HFFc6 (cell line): ENCODE data around the gene TMEM273. TPM values are rescaled to one million over a fixed set of nuclear protein-coding genes. Genes with fewer than 3 reads are reported as not detected.
A peak's percentile ranks its signal among the peaks of the same experiment; 100 is the strongest.

Source experiments
- DNase-seq: peaks from one replicate; pipeline ENCODE4 v3.0.0-alpha.2; 2018
- H3K27ac Mint-ChIP-seq: 2 replicates; pipeline ENCODE4 v1.8.0; 2020; ENCODE audit warnings: mild to moderate bottlenecking, mixed read lengths
- H3K27me3 Mint-ChIP-seq: 2 replicates; pipeline ENCODE4 v1.8.0; 2021; ENCODE audit warnings: mild to moderate bottlenecking, moderate library complexity, mixed read lengths; ENCODE audit not compliant: insufficient read depth
- H3K36me3 Mint-ChIP-seq: 2 replicates; pipeline ENCODE4 v1.8.0; 2021; ENCODE audit warnings: low read depth, mixed read lengths
- H3K4me1 Mint-ChIP-seq: 2 replicates; pipeline ENCODE4 v1.8.0; 2020; ENCODE audit warnings: low read depth, mixed read lengths
- H3K4me3 Mint-ChIP-seq: 2 replicates; pipeline ENCODE4 v1.8.0; 2020; ENCODE audit warnings: mild to moderate bottlenecking, moderate library complexity, mixed read lengths
- H3K9me3 Mint-ChIP-seq: 2 replicates; pipeline ENCODE4 v1.8.0; 2020; ENCODE audit warnings: mild to moderate bottlenecking, mixed read lengths
- total RNA-seq, 6 experiments: library from RNA; stranded (reverse); fragmentation: NEBNext Ultra II Directional; extraction: Animal tissue kit (Norgen Biotek cat#: 25700); gene quantifications; 2 replicates in 1 of 6; 3 replicates in 5 of 6; pipeline ENCODE4 v1.2.3, GENCODE V29; 2021
- TF ChIP-seq, protein P1 (sequence below): fragments of 200-600 bp; sonication (generic); IDR thresholded peaks from 2 replicates; pipeline ENCODE4 v1.5.0; 2021; ENCODE audit warnings: antibody characterized with exemption, mild to moderate bottlenecking

TMEM273 gene
- total RNA-seq, 6 experiments from 2014 or later = not detected

DNA sequence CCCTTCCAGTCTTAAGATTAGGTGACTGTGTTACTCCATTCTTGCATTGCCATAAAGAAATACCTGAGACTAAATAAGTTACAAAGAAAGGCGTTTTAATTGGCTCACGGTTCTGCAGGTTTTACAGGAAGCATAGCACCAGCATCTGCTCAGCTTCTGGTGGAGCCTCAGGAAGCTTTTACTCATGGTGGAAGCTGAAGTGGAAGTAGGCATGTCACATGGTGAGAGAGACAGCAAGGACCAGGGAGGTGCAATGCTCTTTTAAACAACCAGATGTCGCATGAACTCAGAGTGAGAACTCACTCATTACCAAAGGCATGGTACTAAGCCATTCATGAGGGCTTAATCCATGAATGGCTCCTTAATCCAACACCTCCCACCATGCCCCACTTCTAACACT, 34.0 kb upstream of the TMEM273 start:
- TF ChIP-seq, protein P1, sequence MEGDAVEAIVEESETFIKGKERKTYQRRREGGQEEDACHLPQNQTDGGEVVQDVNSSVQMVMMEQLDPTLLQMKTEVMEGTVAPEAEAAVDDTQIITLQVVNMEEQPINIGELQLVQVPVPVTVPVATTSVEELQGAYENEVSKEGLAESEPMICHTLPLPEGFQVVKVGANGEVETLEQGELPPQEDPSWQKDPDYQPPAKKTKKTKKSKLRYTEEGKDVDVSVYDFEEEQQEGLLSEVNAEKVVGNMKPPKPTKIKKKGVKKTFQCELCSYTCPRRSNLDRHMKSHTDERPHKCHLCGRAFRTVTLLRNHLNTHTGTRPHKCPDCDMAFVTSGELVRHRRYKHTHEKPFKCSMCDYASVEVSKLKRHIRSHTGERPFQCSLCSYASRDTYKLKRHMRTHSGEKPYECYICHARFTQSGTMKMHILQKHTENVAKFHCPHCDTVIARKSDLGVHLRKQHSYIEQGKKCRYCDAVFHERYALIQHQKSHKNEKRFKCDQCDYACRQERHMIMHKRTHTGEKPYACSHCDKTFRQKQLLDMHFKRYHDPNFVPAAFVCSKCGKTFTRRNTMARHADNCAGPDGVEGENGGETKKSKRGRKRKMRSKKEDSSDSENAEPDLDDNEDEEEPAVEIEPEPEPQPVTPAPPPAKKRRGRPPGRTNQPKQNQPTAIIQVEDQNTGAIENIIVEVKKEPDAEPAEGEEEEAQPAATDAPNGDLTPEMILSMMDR = no peak
- Mint-ChIP-seq H3K36me3 (no peaks in the 10 kb centered on the region), H3K27me3 (peaks cover 42% of the 10 kb centered on the region), H3K9me3 (no peaks in the 10 kb centered on the region), H3K27ac (no peak overlapping the region), H3K4me1 (peaks cover 10% of the 10 kb centered on the region), H3K4me3 (no peak overlapping the region)
- no peak for DNase-seq

DNA sequence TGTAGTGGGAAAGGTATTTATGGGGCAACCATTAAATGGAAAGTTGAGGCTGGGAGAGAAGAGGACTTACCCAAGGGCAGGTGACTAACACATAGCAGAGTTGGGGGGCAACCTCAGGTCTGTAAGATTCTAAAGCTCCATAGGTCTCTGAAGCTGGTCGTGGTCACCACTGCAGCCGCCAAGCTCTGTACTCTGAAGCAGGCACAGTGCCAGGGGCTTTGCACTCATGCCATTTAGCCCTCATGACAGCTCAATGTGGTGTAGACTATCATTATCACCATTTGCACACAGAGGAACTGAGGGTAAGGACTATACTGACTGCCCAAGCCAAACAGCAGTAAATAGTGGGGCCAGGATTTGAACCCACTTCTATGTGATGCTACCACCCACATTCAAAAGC, 32.5 kb upstream of the TMEM273 start:
- no peak for DNase-seq
- TF ChIP-seq, protein P1 = no peak
- H3K27ac Mint-ChIP-seq = no peak overlapping the region
- H3K9me3 Mint-ChIP-seq = no peaks in the 10 kb centered on the region
- H3K27me3 Mint-ChIP-seq = peaks cover 38% of the 10 kb centered on the region
- no peak overlapping the region for H3K4me3 Mint-ChIP-seq
- H3K4me1 Mint-ChIP-seq = peaks cover 10% of the 10 kb centered on the region
- no peaks in the 10 kb centered on the region for H3K36me3 Mint-ChIP-seq

- Mint-ChIP-seq H3K27me3 (peaks cover 34% of the 10 kb centered on the region), H3K4me3 (no peak overlapping the region), H3K36me3 (no peaks in the 10 kb centered on the region), H3K9me3 (no peaks in the 10 kb centered on the region), H3K27ac (no peak overlapping the region), H3K4me1 (peaks cover 10% of the 10 kb centered on the region)
- TF ChIP-seq, protein P1 = no peak
- peak; percentile 22 for DNase-seq
These were observed 31.8 kb upstream of the TMEM273 start for GRCh38 chr10:49220031-49220430.

- H3K9me3 Mint-ChIP-seq = no peaks in the 10 kb centered on the region
- no peak for DNase-seq
- no peaks in the 10 kb centered on the region for H3K36me3 Mint-ChIP-seq
- H3K27me3 Mint-ChIP-seq = peaks cover 34% of the 10 kb centered on the region
- no peak overlapping the region for H3K27ac Mint-ChIP-seq
- peaks cover 10% of the 10 kb centered on the region for H3K4me1 Mint-ChIP-seq
- no peak overlapping the region for H3K4me3 Mint-ChIP-seq
- TF ChIP-seq, protein P1 = no peak
These were observed 31.1 kb upstream of the TMEM273 start for GRCh38 chr10:49219248-49219647.

DNA sequence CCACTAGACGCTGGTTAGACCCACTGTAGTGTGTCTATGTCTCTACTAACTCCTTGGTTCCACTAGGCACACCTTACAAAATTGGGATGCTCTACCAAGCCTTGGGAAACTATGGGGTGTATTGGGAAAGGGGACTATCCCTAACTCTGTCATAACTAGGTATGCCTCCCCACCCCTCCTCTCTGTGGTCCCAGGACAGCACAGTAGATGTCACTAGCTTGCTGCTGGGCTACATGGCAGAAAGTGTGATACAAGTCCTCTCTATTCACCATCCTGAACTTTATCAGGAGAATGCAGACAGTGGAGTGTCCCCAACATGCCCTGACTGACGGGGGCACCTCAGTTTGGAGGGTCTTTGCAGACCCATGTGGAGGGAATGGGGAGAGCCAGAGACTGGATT, 30.3 kb upstream of the TMEM273 start:
- Mint-ChIP-seq H3K4me1 (peaks cover 10% of the 10 kb centered on the region), H3K4me3 (no peak overlapping the region), H3K27ac (no peak overlapping the region), H3K36me3 (no peaks in the 10 kb centered on the region), H3K27me3 (peaks cover 39% of the 10 kb centered on the region), H3K9me3 (no peaks in the 10 kb centered on the region)
- TF ChIP-seq, protein P1 = no peak
- DNase-seq = no peak

DNA sequence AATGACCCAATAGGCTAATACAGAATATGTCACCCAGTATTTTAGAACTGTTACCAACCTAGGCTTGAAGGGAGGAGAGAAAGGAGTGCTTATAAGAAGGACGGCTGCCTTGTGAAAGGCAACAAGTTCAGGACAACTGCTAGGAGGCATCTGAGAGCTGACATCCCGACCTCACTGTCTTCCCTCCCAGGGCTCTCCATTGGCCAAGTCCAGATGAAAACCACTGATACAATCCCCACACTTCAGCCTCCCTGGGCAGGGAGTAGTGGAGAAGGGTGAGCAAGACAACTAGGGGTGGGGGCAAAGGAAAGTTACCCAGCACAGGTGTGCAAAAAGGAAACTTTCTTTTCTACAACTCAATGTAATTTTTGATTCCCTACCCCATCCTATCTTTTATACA, 29.5 kb upstream of the TMEM273 start:
- DNase-seq = no peak
- Mint-ChIP-seq H3K9me3 (no peaks in the 10 kb centered on the region), H3K27me3 (peaks cover 42% of the 10 kb centered on the region), H3K36me3 (no peaks in the 10 kb centered on the region), H3K4me3 (no peak overlapping the region), H3K27ac (no peak overlapping the region), H3K4me1 (peaks cover 10% of the 10 kb centered on the region)
- TF ChIP-seq, protein P1 = no peak
